HG03378 (cell line): ENCODE data around the gene VEZF1.
"Not testable (repeated sequence)": the region's sequence is repeated elsewhere in the genome, so short reads cannot be mapped to it uniquely, and the experiment has no call there.

Experiments used
- ATAC-seq: cut with Tn5 transposase; IDR thresholded peaks from one replicate; pipeline ENCODE4 v1.9.1; 2021; ENCODE audit warnings: mild to moderate bottlenecking, moderate library complexity; ENCODE audit not compliant: unreplicated experiment

VEZF1 gene

GRCh38 chr17:57976594-57976993 is 11.5 kb downstream of the VEZF1 start:
- ATAC-seq: no peak

DNA sequence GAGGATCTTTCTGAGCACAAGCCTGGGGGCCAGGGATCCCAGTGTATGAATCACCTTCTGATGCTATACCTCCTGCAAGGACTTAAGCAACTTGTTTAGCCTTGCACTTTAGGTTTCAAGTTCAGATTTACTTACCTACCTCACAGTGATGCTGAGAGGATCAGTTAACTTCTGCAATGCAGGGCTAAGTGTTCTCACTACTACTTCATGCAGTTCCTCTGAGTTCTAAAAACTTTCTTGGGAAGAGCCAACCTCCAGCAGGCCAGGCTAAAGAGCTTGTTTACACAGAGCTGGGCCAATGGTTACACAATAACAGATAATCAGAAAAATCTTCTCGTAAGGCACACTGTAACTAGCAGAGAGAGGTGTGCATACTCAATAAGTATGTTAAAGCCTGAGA is 13.0 kb downstream of the VEZF1 start:
- ATAC-seq: no peak

- ATAC-seq: not testable (repeated sequence)
Observed at GRCh38 chr17:57974053-57974824, 13.8 kb downstream of the VEZF1 start.

DNA sequence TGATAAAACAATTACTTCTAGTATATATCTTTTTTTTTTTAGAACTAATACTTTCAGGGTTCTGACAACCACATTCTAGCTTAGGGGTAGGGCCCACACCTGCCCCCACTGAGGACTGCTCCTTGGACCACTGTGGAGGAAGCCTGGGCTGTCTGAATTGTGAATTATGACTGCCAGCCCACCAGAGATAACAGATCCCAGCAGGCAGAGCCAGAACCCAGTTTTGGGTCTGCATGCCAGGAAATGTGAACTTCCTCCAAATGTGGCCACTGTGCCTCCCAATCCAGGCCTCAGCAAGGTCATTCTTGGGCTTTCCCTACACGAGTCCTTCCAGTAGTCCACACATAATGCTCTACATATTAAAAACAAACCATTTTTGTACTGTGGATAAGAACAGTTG is 15.9 kb downstream of the VEZF1 start:
- no peak for ATAC-seq

GRCh38 chr17:57971572-57971971 is 16.5 kb downstream of the VEZF1 start:
- no peak for ATAC-seq

- no peak for ATAC-seq
Observed at GRCh38 chr17:57970710-57971109, 17.3 kb downstream of the VEZF1 start.

DNA sequence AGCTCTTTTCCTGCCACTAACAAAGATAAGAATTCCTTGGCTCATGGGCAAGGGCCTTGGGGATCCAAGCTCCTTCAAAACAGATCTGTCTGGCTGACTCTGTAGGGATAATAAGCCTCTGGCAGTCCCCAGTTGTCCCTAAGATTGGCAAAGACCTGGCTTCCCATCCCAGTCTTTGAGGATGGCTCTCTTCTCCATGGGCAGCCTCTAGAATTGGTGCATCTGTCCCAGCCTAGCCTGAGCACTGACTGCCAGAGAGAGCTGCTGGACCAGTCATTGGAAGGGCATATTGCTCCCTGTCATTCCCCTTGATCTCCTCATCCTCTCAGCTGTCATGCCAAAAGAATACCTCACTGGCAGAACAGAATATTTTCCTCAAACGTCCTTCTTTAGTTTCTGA is 19.6 kb downstream of the VEZF1 start:
- no peak for ATAC-seq

GRCh38 chr17:57966875-57967274 is 21.2 kb downstream of the VEZF1 start:
- no peak for ATAC-seq

DNA sequence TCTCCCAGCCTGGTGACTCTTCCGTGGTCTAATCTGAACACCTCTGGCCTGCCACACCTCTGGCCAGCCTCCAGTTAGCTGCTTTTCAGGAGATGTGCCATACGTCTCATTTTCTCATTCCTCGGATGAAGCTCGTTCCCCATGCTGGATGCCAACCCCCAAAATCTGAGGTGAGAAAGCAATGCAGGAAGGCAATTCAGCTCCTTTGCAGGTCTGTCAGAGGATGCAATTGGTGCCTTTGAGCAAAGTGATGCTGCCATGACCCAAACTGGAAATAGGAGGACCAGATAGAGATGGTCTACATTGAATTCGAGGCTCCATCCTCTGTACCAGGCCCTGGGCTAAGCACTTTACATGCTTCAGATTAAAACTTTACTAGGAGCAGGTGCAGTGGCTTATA is 21.8 kb downstream of the VEZF1 start:
- no peak for ATAC-seq

DNA sequence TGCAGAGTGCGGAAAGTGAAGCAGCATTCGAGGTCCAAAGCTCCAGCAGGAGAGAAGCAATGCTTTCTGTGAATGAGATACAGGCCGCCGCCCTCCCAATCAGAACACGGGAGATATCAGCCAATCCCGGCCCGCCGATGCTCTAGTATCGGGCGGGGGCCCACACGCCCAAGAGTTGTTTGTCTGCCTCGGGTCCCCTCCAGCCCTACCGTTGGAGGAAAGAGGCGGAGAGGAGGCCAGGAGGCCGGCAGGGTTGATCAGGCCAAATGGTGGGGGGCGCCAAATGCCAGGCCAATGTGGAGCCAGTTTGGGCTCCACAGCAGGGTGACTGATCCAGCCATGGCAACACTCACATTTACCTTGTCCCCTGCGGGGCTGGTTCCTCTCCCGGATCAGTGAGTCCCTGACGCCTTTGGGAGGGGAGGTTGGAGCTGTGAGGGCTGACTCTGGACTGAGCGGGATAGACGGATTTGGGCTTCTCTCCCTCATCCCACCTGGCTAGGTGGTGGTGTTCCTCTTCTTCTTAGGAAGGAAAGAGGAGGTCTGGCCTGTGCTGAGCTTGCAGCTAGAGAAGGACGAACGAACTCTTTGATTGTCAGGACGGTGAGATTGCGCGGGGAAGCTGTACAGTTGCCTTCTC is 22.4 kb downstream of the VEZF1 start:
- ATAC-seq: no peak

DNA sequence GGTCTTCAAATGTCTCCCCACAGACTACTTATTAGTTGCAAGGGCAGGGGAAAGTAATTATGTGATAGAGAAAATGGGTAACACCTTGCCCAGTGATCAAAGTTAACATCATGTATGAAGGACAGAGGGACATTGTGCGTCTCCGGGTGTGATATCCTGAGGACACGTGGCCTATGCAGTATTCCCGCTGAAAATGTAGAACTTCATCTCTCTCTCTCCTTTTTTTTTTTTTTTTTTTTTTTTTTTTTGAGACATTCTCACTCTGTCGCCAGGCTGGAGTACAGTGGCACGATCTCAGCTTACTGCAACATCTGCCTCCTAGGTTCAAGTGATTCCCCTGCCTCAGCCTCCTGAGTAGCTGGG is 24.9 kb downstream of the VEZF1 start:
- ATAC-seq: no peak

DNA sequence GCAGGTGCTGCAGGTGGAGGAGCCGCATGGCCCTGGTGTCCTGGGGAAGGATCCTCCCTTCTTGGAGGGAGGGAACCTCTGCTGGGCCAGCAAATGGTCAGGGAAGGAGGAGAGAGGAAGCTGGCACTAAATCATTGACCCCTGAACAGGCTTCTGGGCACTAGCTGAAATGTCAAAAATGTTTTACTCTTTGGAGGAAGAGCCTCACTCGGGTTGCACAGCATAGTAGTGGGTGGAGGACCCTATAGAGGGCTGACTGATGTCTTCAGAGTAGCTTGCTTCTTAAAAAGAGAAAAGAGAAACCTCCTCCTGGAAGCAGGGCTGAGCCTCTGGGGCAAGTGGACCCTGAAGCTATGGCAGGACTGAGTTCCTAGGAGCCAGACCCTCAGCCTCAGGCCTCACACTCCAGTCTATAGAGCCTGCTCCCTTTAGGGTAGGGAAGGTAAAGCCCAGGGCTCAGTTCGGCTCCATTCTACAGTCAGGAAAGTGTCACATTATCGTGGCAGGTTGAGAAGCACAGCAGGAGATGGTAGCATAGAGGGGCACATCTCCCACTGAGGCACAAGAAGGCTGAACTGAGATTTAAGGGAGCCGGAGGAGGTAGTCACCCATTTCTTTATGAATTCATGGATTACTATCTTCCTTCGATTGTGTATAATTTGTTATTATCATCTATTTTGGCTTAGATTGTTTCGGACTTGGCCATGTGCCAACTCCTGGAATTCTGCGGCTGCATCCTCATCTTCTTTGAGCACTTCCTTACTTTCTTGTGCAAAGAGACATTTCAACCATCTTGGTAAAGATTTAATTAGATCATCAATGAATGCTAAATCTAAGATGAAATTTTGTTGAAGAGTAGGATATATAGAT is 25.5 kb downstream of the VEZF1 start:
- no peak for ATAC-seq

- no peak for ATAC-seq
Observed at GRCh38 chr17:57959929-57960328, 28.1 kb downstream of the VEZF1 start.

DNA sequence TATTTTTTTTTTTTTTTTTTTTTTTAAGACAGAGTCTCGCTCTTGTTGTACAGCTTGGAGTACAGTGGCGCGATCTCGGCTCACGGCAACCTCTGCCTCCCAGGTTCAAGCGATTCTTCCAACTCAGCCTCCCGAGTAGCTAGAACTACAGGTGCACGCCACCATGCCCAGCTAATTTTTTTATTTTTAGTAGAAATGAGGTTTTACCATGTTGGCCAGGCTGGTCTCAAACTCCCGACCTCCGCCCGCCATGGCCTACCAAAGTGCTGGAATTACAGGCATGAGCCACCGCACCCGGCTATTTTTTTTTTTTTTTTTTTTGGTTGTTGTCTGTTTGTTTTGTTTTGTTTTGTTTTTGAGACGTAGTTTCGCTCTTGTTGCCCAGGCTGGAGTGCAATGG is 29.7 kb downstream of the VEZF1 start:
- ATAC-seq: not testable (repeated sequence)

DNA sequence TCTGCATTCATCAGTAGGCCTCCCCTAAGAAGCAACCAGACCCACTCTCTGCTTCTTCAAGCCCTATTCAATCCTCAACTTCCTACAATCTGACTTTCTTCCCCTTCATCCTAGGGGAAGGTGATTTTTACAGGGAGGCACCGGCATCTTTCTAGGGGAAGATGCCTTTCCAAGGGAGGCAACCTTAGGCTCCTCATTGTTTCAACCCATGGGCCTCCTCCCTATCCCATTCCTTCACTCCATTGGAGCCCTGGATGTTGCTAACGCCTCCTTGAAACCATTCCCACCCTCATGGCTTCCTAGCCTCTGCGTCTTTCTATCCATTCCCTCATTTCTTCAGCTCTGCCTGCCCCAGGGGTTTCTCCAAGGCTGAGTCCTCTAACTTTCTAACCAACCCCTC is 30.2 kb downstream of the VEZF1 start:
- ATAC-seq: no peak

DNA sequence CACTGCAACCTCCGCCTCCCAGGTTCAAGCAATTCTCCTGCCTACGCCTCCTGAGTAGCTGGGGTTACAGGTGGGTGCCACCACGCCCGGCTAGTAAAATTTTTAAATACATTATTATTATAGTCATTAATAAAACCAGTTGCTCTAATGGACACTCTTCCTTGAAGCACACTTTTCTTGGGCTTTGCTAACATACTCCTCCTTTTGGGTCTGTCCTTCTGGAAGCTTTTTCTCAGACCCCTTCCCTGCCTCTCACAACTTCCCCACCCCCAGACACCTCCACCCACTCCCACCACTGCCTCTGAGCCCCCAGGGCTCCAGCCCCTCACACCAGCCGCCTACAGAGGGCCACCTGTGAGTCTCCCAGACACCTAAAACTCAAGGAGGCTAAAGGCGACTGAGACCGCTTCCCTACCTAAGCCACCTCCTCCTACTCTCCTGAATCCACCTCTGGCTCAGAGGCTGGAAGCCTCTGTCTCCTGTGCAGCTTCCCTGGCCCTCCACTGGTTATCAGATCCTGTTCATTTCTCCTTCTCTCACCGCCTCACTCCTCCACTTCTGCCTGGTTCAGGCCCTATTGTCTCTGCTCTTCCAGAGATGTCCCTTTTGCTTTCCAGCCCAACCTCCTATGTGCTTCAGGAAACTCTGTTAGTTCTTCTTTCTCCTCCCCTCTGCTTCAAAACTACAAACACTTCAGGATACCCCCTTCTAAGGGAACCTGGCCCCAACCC is 30.8 kb downstream of the VEZF1 start:
- no peak for ATAC-seq

- peak; percentile 64 for ATAC-seq
Observed at GRCh38 chr17:57956291-57957119, 31.5 kb downstream of the VEZF1 start.

GRCh38 chr17:57955183-57955931 is 32.7 kb downstream of the VEZF1 start, which contains the start of gene CUEDC1:
Gene CUEDC1, minus strand, starts transcription at chr17:57955412. Its CDS starts 69,848 bp downstream, at chr17:57885564.
- no peak for ATAC-seq

DNA sequence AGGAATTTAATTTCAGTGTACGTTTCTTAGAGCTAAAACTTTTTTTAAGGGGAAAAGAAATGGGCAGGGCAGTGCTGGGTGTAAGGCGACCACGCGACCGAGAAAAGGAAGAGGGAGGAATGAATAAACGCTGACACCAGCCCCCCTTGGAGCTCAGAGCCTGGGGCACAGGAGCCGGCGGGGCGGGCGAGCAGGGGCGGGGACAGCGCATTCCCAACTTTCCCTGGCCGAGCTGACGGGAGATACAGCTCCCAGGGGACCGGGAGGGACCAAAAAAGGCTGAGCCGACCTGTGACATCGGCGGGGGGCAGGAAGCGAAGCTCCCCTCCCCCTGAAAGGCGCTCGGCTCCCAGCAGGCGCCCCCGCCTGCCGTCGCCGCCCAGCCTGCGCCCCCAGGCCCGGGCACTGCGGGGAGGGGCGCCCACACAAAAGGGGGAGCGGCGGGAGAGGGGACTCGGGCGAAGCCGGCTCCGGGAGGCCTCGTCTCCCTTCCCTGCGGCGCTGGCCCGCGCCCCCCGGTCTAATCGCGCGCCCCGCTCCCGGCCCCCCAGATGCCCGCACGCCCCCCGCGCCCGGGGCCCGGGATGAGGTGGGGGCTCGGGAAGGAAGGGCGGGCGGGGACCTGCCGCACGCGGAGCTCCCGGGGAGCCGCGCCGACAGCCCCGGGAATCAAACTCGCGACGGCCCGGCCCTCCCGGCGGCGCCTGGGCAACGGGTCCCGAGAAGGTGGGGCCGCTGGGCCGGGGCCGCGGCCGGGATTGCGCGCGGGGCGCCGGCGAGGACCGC is 33.5 kb downstream of the VEZF1 start:
- ATAC-seq: no peak
